CD14-positive monocyte (primary cell): Measurements from ENCODE around the gene RAB3A. TPM values are rescaled to one million over a fixed set of nuclear protein-coding genes. Genes with fewer than 3 reads are reported as not detected.

Experiments used
- DNase-seq, 3 donors: peaks; one replicate each; pipeline ENCODE4 v3.0.0-alpha.2; 2011 to 2022
- H2AFZ ChIP-seq: 2 replicates; pipeline ENCODE4 v1.6.0; 2012; ENCODE audit warnings: mild to moderate bottlenecking, low read depth, low read length, inconsistent platforms; ENCODE audit not compliant: insufficient read depth, poor library complexity, severe bottlenecking
- H3K27ac ChIP-seq, 2 donors: 1 replicate in 1 of 2; 2 replicates in 1 of 2; pipeline ENCODE4 v1.5.1; 2012 to 2013; ENCODE audit warnings: low read length in 2 of 2, control low read depth in 1 of 2, inconsistent platforms in 1 of 2, low read depth in 1 of 2, mild to moderate bottlenecking in 1 of 2
- H3K27me3 ChIP-seq, 2 donors: one replicate each; pipeline versions ENCODE4 v1.6.0 to v1.6.1; 2011 to 2013; ENCODE audit warnings: low read length in 2 of 2; ENCODE audit not compliant: control insufficient read depth in 2 of 2, insufficient read depth in 2 of 2
- H3K36me3 ChIP-seq, 2 donors: replicated peaks in 1 of 2; 1 replicate in 1 of 2; 2 replicates in 1 of 2; pipeline versions ENCODE4 v1.5.1 to v1.6.1; 2012 to 2013; ENCODE audit warnings: low read length in 2 of 2, control low read depth in 1 of 2, inconsistent platforms in 1 of 2, mild to moderate bottlenecking in 1 of 2; ENCODE audit not compliant: insufficient read depth in 2 of 2, control insufficient read depth in 1 of 2
- H3K4me1 ChIP-seq, 2 donors: 1 replicate in 1 of 2; 2 replicates in 1 of 2; pipeline versions ENCODE4 v1.5.1 to v1.6.1; 2012 to 2013; ENCODE audit warnings: low read length in 2 of 2, control low read depth in 1 of 2, inconsistent platforms in 1 of 2, mild to moderate bottlenecking in 1 of 2, moderate library complexity in 1 of 2; ENCODE audit not compliant: insufficient read depth in 2 of 2, control insufficient read depth in 1 of 2
- H3K4me2 ChIP-seq: replicated peaks from 2 replicates; pipeline ENCODE3; 2012; ENCODE audit warnings: low read length, moderate library complexity, mild to moderate bottlenecking; ENCODE audit not compliant: poor library complexity, severe bottlenecking; ENCODE audit errors: extremely low read depth
- H3K4me3 ChIP-seq, 3 experiments: fragments of 200-600 bp in 1 of 3; sonication (generic) in 1 of 3; replicated peaks in 1 of 3; 1 replicate in 2 of 3; 2 replicates in 1 of 3; pipeline ENCODE4 v1.5.1; 2011 to 2013; ENCODE audit warnings: low read length in 3 of 3, mild to moderate bottlenecking in 3 of 3, control low read depth in 2 of 3, low read depth in 2 of 3, inconsistent platforms in 1 of 3, moderate library complexity in 1 of 3
- H3K79me2 ChIP-seq: 2 replicates; pipeline ENCODE4 v1.6.0; 2012; ENCODE audit warnings: mild to moderate bottlenecking, control low read depth, inconsistent platforms, low read length, moderate library complexity; ENCODE audit not compliant: insufficient read depth
- H3K9ac ChIP-seq: 2 replicates; pipeline ENCODE4 v1.6.0; 2017; ENCODE audit warnings: low read length, mild to moderate bottlenecking; ENCODE audit not compliant: insufficient read depth, poor library complexity, severe bottlenecking
- H3K9me3 ChIP-seq, 2 donors: replicated peaks in 1 of 2; 1 replicate in 1 of 2; 2 replicates in 1 of 2; pipeline versions ENCODE4 v1.5.1 to v1.6.1; 2012 to 2013; ENCODE audit warnings: low read length in 2 of 2, control low read depth in 1 of 2; ENCODE audit not compliant: control insufficient read depth in 1 of 2, insufficient read depth in 1 of 2
- H4K20me1 ChIP-seq: 2 replicates; pipeline ENCODE4 v1.6.0; 2012; ENCODE audit warnings: mild to moderate bottlenecking, low read length, control low read depth, moderate library complexity; ENCODE audit not compliant: insufficient read depth
- H3K27ac Mint-ChIP-seq, 7 donors: one replicate each; pipeline ENCODE4 v1.8.0; 2020; ENCODE audit warnings: mild to moderate bottlenecking in 7 of 7, mixed read lengths in 7 of 7, moderate library complexity in 6 of 7, inconsistent platforms in 2 of 7
- H3K27me3 Mint-ChIP-seq, 3 donors: one replicate each; pipeline ENCODE4 v1.8.0; 2021 to 2022; ENCODE audit warnings: low read depth in 3 of 3, mild to moderate bottlenecking in 3 of 3, mixed read lengths in 3 of 3, moderate library complexity in 3 of 3, inconsistent platforms in 1 of 3
- H3K36me3 Mint-ChIP-seq, 2 donors: one replicate each; pipeline ENCODE4 v1.8.0; 2020; ENCODE audit warnings: mixed read lengths in 2 of 2, inconsistent platforms in 1 of 2, mild to moderate bottlenecking in 1 of 2
- H3K4me1 Mint-ChIP-seq: one replicate; pipeline ENCODE4 v1.8.0; 2020; ENCODE audit warnings: mild to moderate bottlenecking, mixed read lengths
- H3K4me3 Mint-ChIP-seq, 2 donors: one replicate each; pipeline ENCODE4 v1.8.0; 2020; ENCODE audit warnings: mild to moderate bottlenecking in 2 of 2, mixed read lengths in 2 of 2, moderate library complexity in 1 of 2
- H3K9me3 Mint-ChIP-seq, 7 donors: one replicate each; pipeline ENCODE4 v1.8.0; 2020 to 2022; ENCODE audit warnings: mixed read lengths in 7 of 7, mild to moderate bottlenecking in 6 of 7, moderate library complexity in 6 of 7, inconsistent platforms in 2 of 7
- WGBS: methylation state at CpG from one replicate; pipeline ENCODE4 v1.1.5; 2013; ENCODE audit warnings: missing lambda C conversion rate; ENCODE audit not compliant: insufficient coverage; 5-methylcytosine and 5-hydroxymethylcytosine counted together
- intact Hi-C, 2 donors: fragments of 100-400 bp; cut with micrococcal nuclease; formaldehyde crosslinking; loops; one replicate each; pipeline versions ENCODE4 v1.15.0 to v1.15.1; 2023
- polyA plus RNA-seq, 3 donors: library from polyadenylated mRNA; depleted of rRNA in 1 of 3; unstranded in 2 of 3; stranded (reverse) in 1 of 3; fragments of 300-500 nt in 2 of 3; fragments of >200 nt in 1 of 3; fragmentation: Illumina TruSeq in 2 of 3; gene quantifications; 1 replicate in 2 of 3; 2 replicates in 1 of 3; pipeline ENCODE4 v1.2.3, GENCODE V29; 2012 to 2021
- TF ChIP-seq, protein P1 (sequence below): fragments of 200-600 bp; IDR thresholded peaks from one replicate; pipeline ENCODE4 v1.8.0; 2022; ENCODE audit warnings: antibody characterized with exemption, mild to moderate bottlenecking

RAB3A gene
- polyA plus RNA-seq, 3 donors = 0.55 to 8.7 (median 0.56) TPM

DNA sequence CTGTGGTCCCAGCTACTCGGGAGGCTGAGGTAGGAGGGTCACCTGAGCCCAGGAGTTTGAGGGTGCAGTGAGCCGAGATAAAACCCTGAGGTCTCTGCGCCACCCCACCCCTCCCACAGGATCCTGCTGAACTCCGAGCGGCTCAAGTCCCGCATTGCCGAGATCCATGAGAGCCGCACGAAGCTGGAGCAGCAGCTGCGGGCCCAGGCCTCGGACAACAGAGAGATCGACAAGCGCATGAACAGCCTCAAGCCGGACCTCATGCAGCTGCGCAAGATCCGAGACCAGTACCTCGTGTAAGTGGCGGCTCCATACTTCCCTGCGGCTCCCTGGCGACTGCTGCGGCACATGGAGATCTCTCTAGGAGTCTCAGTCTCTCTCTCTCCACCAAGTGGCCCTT lies 36.8 kb downstream of the RAB3A start:
- DNase-seq = no peak
- H3K4me1 Mint-ChIP-seq = peaks cover 39% of the 10 kb centered on the region
- 96% methylated on average over 21 of the region's 21 CpGs for WGBS

DNA sequence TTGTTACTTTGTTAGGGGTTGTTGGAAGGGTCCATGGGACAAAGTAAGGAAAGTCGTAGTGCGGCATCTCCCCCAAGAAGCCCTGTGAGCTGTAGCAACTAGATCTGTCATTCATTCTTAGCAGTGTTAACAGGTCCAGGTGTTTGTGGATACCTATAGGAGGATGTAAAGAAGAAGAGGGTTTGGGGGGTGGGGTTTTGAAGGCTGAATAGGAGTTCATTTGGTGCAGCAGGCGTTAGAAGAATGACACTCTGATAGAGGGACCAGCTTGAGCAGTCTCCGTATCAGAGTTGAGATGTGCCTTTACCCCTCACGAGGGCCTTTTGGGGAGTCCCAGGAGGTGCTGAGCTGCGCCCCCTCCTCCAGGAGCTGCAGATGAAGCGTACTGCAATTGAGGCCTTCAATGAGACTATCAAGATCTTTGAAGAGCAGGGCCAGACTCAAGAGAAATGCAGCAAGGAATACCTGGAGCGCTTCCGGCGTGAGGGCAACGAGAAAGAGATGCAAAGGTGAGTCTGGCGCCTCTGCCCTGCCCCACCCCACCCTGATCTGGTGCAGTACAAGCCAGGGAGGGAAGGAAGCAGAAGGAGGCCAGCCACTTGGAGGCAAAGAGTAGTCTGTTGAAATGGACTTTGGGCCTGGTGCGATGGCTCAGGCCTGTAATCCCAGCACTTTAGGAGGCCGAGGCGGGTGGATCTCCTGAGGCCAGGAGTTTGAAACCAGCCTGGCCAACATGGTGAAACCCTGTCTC lies 37.9 kb downstream of the RAB3A start:
- Histone ChIP-seq H3K36me3 (peaks cover 28 to 32% of the 10 kb centered on the region in 2 donors), H3K4me1 (peaks cover 36 to 45% of the 10 kb centered on the region in 2 donors)
- intact Hi-C loops = loop anchor here in 1 of 2 donors (5.0 kb wide), 1 partner anchor 54 kb away; no protein-coding TSS in a partner anchor

More for the DNA sequence above, 36.8 kb downstream of the RAB3A start:
- H3K4me1 ChIP-seq = peaks cover 42 to 46% of the 10 kb centered on the region in 2 donors
- peaks cover 17% of the 10 kb centered on the region for H3K79me2 ChIP-seq
- Mint-ChIP-seq H3K27ac (no peak overlapping the region), H3K9me3 (peaks cover 0 to 2% (median 0%) of the 10 kb centered on the region in 7 donors), H3K36me3 (peaks cover 37 to 53% of the 10 kb centered on the region in 2 donors), H3K27me3 (peaks cover 0 to 1% (median 0%) of the 10 kb centered on the region in 3 donors), H3K4me3 (no peak overlapping the region)
- no peaks in the 10 kb centered on the region for H4K20me1 ChIP-seq
- no peak overlapping the region for H3K27ac ChIP-seq
- intact Hi-C loops = loop anchor here in 1 of 2 donors (5.0 kb wide), 1 partner anchor 55 kb away; no protein-coding TSS in a partner anchor
- TF ChIP-seq, protein P1, sequence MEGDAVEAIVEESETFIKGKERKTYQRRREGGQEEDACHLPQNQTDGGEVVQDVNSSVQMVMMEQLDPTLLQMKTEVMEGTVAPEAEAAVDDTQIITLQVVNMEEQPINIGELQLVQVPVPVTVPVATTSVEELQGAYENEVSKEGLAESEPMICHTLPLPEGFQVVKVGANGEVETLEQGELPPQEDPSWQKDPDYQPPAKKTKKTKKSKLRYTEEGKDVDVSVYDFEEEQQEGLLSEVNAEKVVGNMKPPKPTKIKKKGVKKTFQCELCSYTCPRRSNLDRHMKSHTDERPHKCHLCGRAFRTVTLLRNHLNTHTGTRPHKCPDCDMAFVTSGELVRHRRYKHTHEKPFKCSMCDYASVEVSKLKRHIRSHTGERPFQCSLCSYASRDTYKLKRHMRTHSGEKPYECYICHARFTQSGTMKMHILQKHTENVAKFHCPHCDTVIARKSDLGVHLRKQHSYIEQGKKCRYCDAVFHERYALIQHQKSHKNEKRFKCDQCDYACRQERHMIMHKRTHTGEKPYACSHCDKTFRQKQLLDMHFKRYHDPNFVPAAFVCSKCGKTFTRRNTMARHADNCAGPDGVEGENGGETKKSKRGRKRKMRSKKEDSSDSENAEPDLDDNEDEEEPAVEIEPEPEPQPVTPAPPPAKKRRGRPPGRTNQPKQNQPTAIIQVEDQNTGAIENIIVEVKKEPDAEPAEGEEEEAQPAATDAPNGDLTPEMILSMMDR = no peak
- no peak overlapping the region for H2AFZ ChIP-seq
- no peak overlapping the region for H3K4me3 ChIP-seq
- peaks cover 26 to 32% of the 10 kb centered on the region in 2 donors for H3K36me3 ChIP-seq
- H3K9ac ChIP-seq = no peak overlapping the region
- no peaks in the 10 kb centered on the region for H3K9me3 ChIP-seq
- no peak overlapping the region for H3K4me2 ChIP-seq
- H3K27me3 ChIP-seq = no peaks in the 10 kb centered on the region

More for the DNA sequence above, 37.9 kb downstream of the RAB3A start:
- Mint-ChIP-seq H3K27me3 (peaks cover 0 to 1% (median 0%) of the 10 kb centered on the region in 3 donors), H3K36me3 (peaks cover 37 to 49% of the 10 kb centered on the region in 2 donors), H3K27ac (peak overlapping the region in 3 of 7 donors; percentile 26 to 40 (median 33)), H3K4me1 (peaks cover 33% of the 10 kb centered on the region), H3K9me3 (peaks cover 0 to 2% (median 0%) of the 10 kb centered on the region in 7 donors), H3K4me3 (no peak overlapping the region)
- no peak overlapping the region for H3K27ac ChIP-seq
- H3K4me3 ChIP-seq = no peak overlapping the region
- H3K9ac ChIP-seq = no peak overlapping the region
- no peak overlapping the region for H2AFZ ChIP-seq
- no peaks in the 10 kb centered on the region for H3K9me3 ChIP-seq
- peaks cover 11% of the 10 kb centered on the region for H3K79me2 ChIP-seq
- no peaks in the 10 kb centered on the region for H3K27me3 ChIP-seq
- no peaks in the 10 kb centered on the region for H4K20me1 ChIP-seq
- no peak for DNase-seq
- WGBS = 96% methylated on average over 11 of the region's 15 CpGs
- H3K4me2 ChIP-seq = no peak overlapping the region
- TF ChIP-seq, protein P1 = no peak
